GM12878 (cell line): ENCODE measurements around the gene MB21D2. TPM values are rescaled to one million over a fixed set of nuclear protein-coding genes. Genes with fewer than 3 reads are reported as not detected.

Experiments
- BHLHE40 ChIP-seq, 2 experiments: fragments of 450-650 bp in 1 of 2; IDR thresholded peaks; 2 replicates each; pipeline ENCODE4 v1.6.1; 2011 to 2017; ENCODE audit warnings: low read depth in 2 of 2, borderline replicate concordance in 1 of 2, improper control_type of control experiment in 1 of 2, low read length in 1 of 2, mild to moderate bottlenecking in 1 of 2
- CBFB ChIP-seq: IDR thresholded peaks from 2 replicates; pipeline ENCODE4 v1.6.1; 2016; ENCODE audit warnings: antibody characterized with exemption, low read depth
- CHD4 ChIP-seq: fragments of 200-600 bp; sonication (generic); IDR thresholded peaks from 2 replicates; pipeline ENCODE4 v1.6.1; 2016; ENCODE audit warnings: mild to moderate bottlenecking
- ELK1 ChIP-seq: IDR thresholded peaks from 2 replicates; pipeline ENCODE4 v1.6.1; 2012; ENCODE audit warnings: low read depth, low read length, improper control_type of control experiment
- FOXM1 ChIP-seq: IDR thresholded peaks from 2 replicates; pipeline ENCODE4 v1.6.1; 2012; ENCODE audit warnings: low read depth, mild to moderate bottlenecking, inconsistent platforms, low read length, moderate library complexity
- GATAD2B ChIP-seq: fragments of 450-650 bp; conservative IDR thresholded peaks from 2 replicates; pipeline ENCODE4 v1.6.1; 2017; ENCODE audit warnings: low read depth, mild to moderate bottlenecking, moderate library complexity
- HDGF ChIP-seq: fragments of 450-650 bp; IDR thresholded peaks from 2 replicates; pipeline ENCODE4 v1.6.1; 2016; ENCODE audit warnings: antibody characterized with exemption
- IKZF2 ChIP-seq, 2 experiments: fragments of 450-650 bp; IDR thresholded peaks; 2 replicates each; pipeline ENCODE4 v1.6.1; 2017; ENCODE audit warnings: mild to moderate bottlenecking in 2 of 2, moderate library complexity in 2 of 2
- KLF5 ChIP-seq: fragments of 450-650 bp; IDR thresholded peaks from 2 replicates; pipeline ENCODE4 v1.6.1; 2014; ENCODE audit warnings: mild to moderate bottlenecking; ENCODE audit not compliant: partially characterized antibody
- MEF2A ChIP-seq: IDR thresholded peaks from 2 replicates; pipeline ENCODE4 v1.6.1; 2011; ENCODE audit warnings: low read depth, mild to moderate bottlenecking, low read length, moderate library complexity; ENCODE audit not compliant: insufficient read depth
- MLLT1 ChIP-seq: fragments of 450-650 bp; IDR thresholded peaks from 2 replicates; pipeline ENCODE4 v1.6.1; 2016; ENCODE audit warnings: mild to moderate bottlenecking
- NBN ChIP-seq: fragments of 450-650 bp; IDR thresholded peaks from 2 replicates; pipeline ENCODE4 v1.6.1; 2016
- NFYA ChIP-seq: IDR thresholded peaks from 2 replicates; pipeline ENCODE4 v1.6.1; 2011; ENCODE audit warnings: low read depth, mild to moderate bottlenecking, low read length, improper control_type of control experiment, borderline replicate concordance
- PBX3 ChIP-seq: IDR thresholded peaks from 2 replicates; pipeline ENCODE4 v1.6.1; 2011; ENCODE audit warnings: mild to moderate bottlenecking, low read depth, low read length, moderate library complexity; ENCODE audit not compliant: insufficient replicate concordance
- RELA ChIP-seq: fragments of 450-650 bp; IDR thresholded peaks from 2 replicates; pipeline ENCODE4 v1.8.0; 2014; ENCODE audit warnings: borderline replicate concordance; ENCODE audit not compliant: partially characterized antibody
- RELB ChIP-seq: fragments of 450-650 bp; IDR thresholded peaks from 2 replicates; pipeline ENCODE4 v1.6.1; 2017; ENCODE audit warnings: low read depth, mild to moderate bottlenecking, moderate library complexity
- RFX5 ChIP-seq: IDR thresholded peaks from 2 replicates; pipeline ENCODE4 v1.6.1; 2011; ENCODE audit warnings: low read depth, low read length, improper control_type of control experiment
- SMAD1 ChIP-seq: fragments of 450-650 bp; IDR thresholded peaks from 2 replicates; pipeline ENCODE4 v1.6.1; 2018; ENCODE audit warnings: mild to moderate bottlenecking, low read depth; ENCODE audit not compliant: partially characterized antibody
- SREBF2 ChIP-seq: IDR thresholded peaks from 2 replicates; pipeline ENCODE4 v1.6.1; 2012; ENCODE audit warnings: mild to moderate bottlenecking, low read length
- SUZ12 ChIP-seq: fragments of 200-600 bp; sonication (generic); IDR thresholded peaks from one replicate; pipeline ENCODE4 v1.6.1; 2018; ENCODE audit warnings: antibody characterized with exemption, mild to moderate bottlenecking; ENCODE audit not compliant: unreplicated experiment
- ZNF592 ChIP-seq: fragments of 450-650 bp; IDR thresholded peaks from 2 replicates; pipeline ENCODE4 v1.6.1; 2017; ENCODE audit warnings: mild to moderate bottlenecking, moderate library complexity
- ZZZ3 ChIP-seq: IDR thresholded peaks from 2 replicates; pipeline ENCODE4 v1.6.1; 2011; ENCODE audit warnings: low read depth; ENCODE audit not compliant: control insufficient read depth, insufficient read length
- polyA plus RNA-seq, 11 experiments: library from polyadenylated mRNA; depleted of rRNA in 4 of 11; unstranded in 6 of 11; stranded (reverse) in 5 of 11; fragments of >200 nt; fragmentation: Nextera tagmentation in 4 of 11; fragmentation: Illumina TruSeq in 1 of 11; extraction: Ambion mirVana in 4 of 11; extraction: Trizol in 1 of 11; gene quantifications; 1 replicate in 1 of 11; 2 replicates in 10 of 11; pipeline versions ENCODE4 v1.2.1 to v1.2.3, GENCODE V29; 2011 to 2016; ENCODE audit warnings: inconsistent platforms in 2 of 11, missing spikeins in 2 of 11, low read depth in 1 of 11
- total RNA-seq, 4 experiments: library from RNA; depleted of rRNA in 3 of 4; stranded (reverse); fragments of >200 nt in 3 of 4; fragmentation: Illumina TruSeq in 1 of 4; extraction: Trizol in 1 of 4; gene quantifications; 2 replicates each; pipeline versions ENCODE4 v1.2.1 to v1.2.3, GENCODE V29; 2013 to 2021

Gene MB21D2
- total and polyA plus RNA-seq, 10 of the 15 experiments (the other 5 are each of a cell fraction or from before 2014, with no cell fraction given): 7.9 to 21.2 (median 15.3) TPM

- no peak for TF ChIP-seq ZNF592
- no peak for TF ChIP-seq RFX5
- no peak for TF ChIP-seq SUZ12
- TF ChIP-seq MLLT1: no peak
- TF ChIP-seq HDGF: no peak
- no peak for TF ChIP-seq KLF5
- TF ChIP-seq SREBF2: no peak
- 0 out of 2 replicates have a peak, but pooled peaks have one; percentile 22 for TF ChIP-seq MEF2A
- no peak for TF ChIP-seq CBFB
- TF ChIP-seq CHD4: no peak
- TF ChIP-seq GATAD2B: no peak
- peak; percentile 95 for TF ChIP-seq RELA
- TF ChIP-seq SMAD1: no peak
- no peak for TF ChIP-seq ELK1
- no peak for TF ChIP-seq PBX3
- TF ChIP-seq FOXM1: peak; percentile 65
- peak; percentile 65; the same call in 1 of the 2 replicates for TF ChIP-seq NBN
- peak; percentile 93 for TF ChIP-seq RELB
- TF ChIP-seq IKZF2 (IDR thresholded peaks at IDR 0.05): peak; percentile 94 to 95
- no peak for TF ChIP-seq ZZZ3
- TF ChIP-seq NFYA: no peak
- peak; percentile 63 to 66; a peak in 3 of 4 replicates for TF ChIP-seq BHLHE40 (IDR thresholded peaks at IDR 0.05; ENCODE audit: borderline replicate concordance in 1 of 2, low read depth in 2 of 2, low read length in 1 of 2)
These were observed 98.6 kb downstream of the MB21D2 start (continued) for GRCh38 chr3:192819001-192819569.
